CD14-positive monocyte (primary cell): ENCODE results near the gene G6PC3. TPM values are rescaled to one million over a fixed set of nuclear protein-coding genes. Genes with fewer than 3 reads are reported as not detected.

Source experiments
- DNase-seq, 3 donors: peaks; one replicate each; pipeline ENCODE4 v3.0.0-alpha.2; 2011 to 2022
- H2AFZ ChIP-seq: 2 replicates; pipeline ENCODE4 v1.6.0; 2012; ENCODE audit warnings: mild to moderate bottlenecking, low read depth, low read length, inconsistent platforms; ENCODE audit not compliant: insufficient read depth, poor library complexity, severe bottlenecking
- H3K27ac ChIP-seq, 2 donors: 1 replicate in 1 of 2; 2 replicates in 1 of 2; pipeline ENCODE4 v1.5.1; 2012 to 2013; ENCODE audit warnings: low read length in 2 of 2, control low read depth in 1 of 2, inconsistent platforms in 1 of 2, low read depth in 1 of 2, mild to moderate bottlenecking in 1 of 2
- H3K27me3 ChIP-seq, 2 donors: one replicate each; pipeline versions ENCODE4 v1.6.0 to v1.6.1; 2011 to 2013; ENCODE audit warnings: low read length in 2 of 2; ENCODE audit not compliant: control insufficient read depth in 2 of 2, insufficient read depth in 2 of 2
- H3K36me3 ChIP-seq, 2 donors: replicated peaks in 1 of 2; 1 replicate in 1 of 2; 2 replicates in 1 of 2; pipeline versions ENCODE4 v1.5.1 to v1.6.1; 2012 to 2013; ENCODE audit warnings: low read length in 2 of 2, control low read depth in 1 of 2, inconsistent platforms in 1 of 2, mild to moderate bottlenecking in 1 of 2; ENCODE audit not compliant: insufficient read depth in 2 of 2, control insufficient read depth in 1 of 2
- H3K4me1 ChIP-seq, 2 donors: 1 replicate in 1 of 2; 2 replicates in 1 of 2; pipeline versions ENCODE4 v1.5.1 to v1.6.1; 2012 to 2013; ENCODE audit warnings: low read length in 2 of 2, control low read depth in 1 of 2, inconsistent platforms in 1 of 2, mild to moderate bottlenecking in 1 of 2, moderate library complexity in 1 of 2; ENCODE audit not compliant: insufficient read depth in 2 of 2, control insufficient read depth in 1 of 2
- H3K4me2 ChIP-seq: replicated peaks from 2 replicates; pipeline ENCODE3; 2012; ENCODE audit warnings: low read length, moderate library complexity, mild to moderate bottlenecking; ENCODE audit not compliant: poor library complexity, severe bottlenecking; ENCODE audit errors: extremely low read depth
- H3K4me3 ChIP-seq, 3 experiments: fragments of 200-600 bp in 1 of 3; sonication (generic) in 1 of 3; replicated peaks in 1 of 3; 1 replicate in 2 of 3; 2 replicates in 1 of 3; pipeline ENCODE4 v1.5.1; 2011 to 2013; ENCODE audit warnings: low read length in 3 of 3, mild to moderate bottlenecking in 3 of 3, control low read depth in 2 of 3, low read depth in 2 of 3, inconsistent platforms in 1 of 3, moderate library complexity in 1 of 3
- H3K79me2 ChIP-seq: 2 replicates; pipeline ENCODE4 v1.6.0; 2012; ENCODE audit warnings: mild to moderate bottlenecking, control low read depth, inconsistent platforms, low read length, moderate library complexity; ENCODE audit not compliant: insufficient read depth
- H3K9ac ChIP-seq: 2 replicates; pipeline ENCODE4 v1.6.0; 2017; ENCODE audit warnings: low read length, mild to moderate bottlenecking; ENCODE audit not compliant: insufficient read depth, poor library complexity, severe bottlenecking
- H3K9me3 ChIP-seq, 2 donors: replicated peaks in 1 of 2; 1 replicate in 1 of 2; 2 replicates in 1 of 2; pipeline versions ENCODE4 v1.5.1 to v1.6.1; 2012 to 2013; ENCODE audit warnings: low read length in 2 of 2, control low read depth in 1 of 2; ENCODE audit not compliant: control insufficient read depth in 1 of 2, insufficient read depth in 1 of 2
- H4K20me1 ChIP-seq: 2 replicates; pipeline ENCODE4 v1.6.0; 2012; ENCODE audit warnings: mild to moderate bottlenecking, low read length, control low read depth, moderate library complexity; ENCODE audit not compliant: insufficient read depth
- H3K27ac Mint-ChIP-seq, 7 donors: one replicate each; pipeline ENCODE4 v1.8.0; 2020; ENCODE audit warnings: mild to moderate bottlenecking in 7 of 7, mixed read lengths in 7 of 7, moderate library complexity in 6 of 7, inconsistent platforms in 2 of 7
- H3K27me3 Mint-ChIP-seq, 3 donors: one replicate each; pipeline ENCODE4 v1.8.0; 2021 to 2022; ENCODE audit warnings: low read depth in 3 of 3, mild to moderate bottlenecking in 3 of 3, mixed read lengths in 3 of 3, moderate library complexity in 3 of 3, inconsistent platforms in 1 of 3
- H3K36me3 Mint-ChIP-seq, 2 donors: one replicate each; pipeline ENCODE4 v1.8.0; 2020; ENCODE audit warnings: mixed read lengths in 2 of 2, inconsistent platforms in 1 of 2, mild to moderate bottlenecking in 1 of 2
- H3K4me1 Mint-ChIP-seq: one replicate; pipeline ENCODE4 v1.8.0; 2020; ENCODE audit warnings: mild to moderate bottlenecking, mixed read lengths
- H3K4me3 Mint-ChIP-seq, 2 donors: one replicate each; pipeline ENCODE4 v1.8.0; 2020; ENCODE audit warnings: mild to moderate bottlenecking in 2 of 2, mixed read lengths in 2 of 2, moderate library complexity in 1 of 2
- H3K9me3 Mint-ChIP-seq, 7 donors: one replicate each; pipeline ENCODE4 v1.8.0; 2020 to 2022; ENCODE audit warnings: mixed read lengths in 7 of 7, mild to moderate bottlenecking in 6 of 7, moderate library complexity in 6 of 7, inconsistent platforms in 2 of 7
- WGBS: methylation state at CpG from one replicate; pipeline ENCODE4 v1.1.5; 2013; ENCODE audit warnings: missing lambda C conversion rate; ENCODE audit not compliant: insufficient coverage; 5-methylcytosine and 5-hydroxymethylcytosine counted together
- intact Hi-C, 2 donors: fragments of 100-400 bp; cut with micrococcal nuclease; formaldehyde crosslinking; loops; one replicate each; pipeline versions ENCODE4 v1.15.0 to v1.15.1; 2023
- polyA plus RNA-seq, 3 donors: library from polyadenylated mRNA; depleted of rRNA in 1 of 3; unstranded in 2 of 3; stranded (reverse) in 1 of 3; fragments of 300-500 nt in 2 of 3; fragments of >200 nt in 1 of 3; fragmentation: Illumina TruSeq in 2 of 3; gene quantifications; 1 replicate in 2 of 3; 2 replicates in 1 of 3; pipeline ENCODE4 v1.2.3, GENCODE V29; 2012 to 2021
- TF ChIP-seq, protein P1 (sequence below): fragments of 200-600 bp; IDR thresholded peaks from one replicate; pipeline ENCODE4 v1.8.0; 2022; ENCODE audit warnings: antibody characterized with exemption, mild to moderate bottlenecking

G6PC3 gene
- polyA plus RNA-seq, 3 donors = 38.0 to 46.4 (median 42.4) TPM

DNA sequence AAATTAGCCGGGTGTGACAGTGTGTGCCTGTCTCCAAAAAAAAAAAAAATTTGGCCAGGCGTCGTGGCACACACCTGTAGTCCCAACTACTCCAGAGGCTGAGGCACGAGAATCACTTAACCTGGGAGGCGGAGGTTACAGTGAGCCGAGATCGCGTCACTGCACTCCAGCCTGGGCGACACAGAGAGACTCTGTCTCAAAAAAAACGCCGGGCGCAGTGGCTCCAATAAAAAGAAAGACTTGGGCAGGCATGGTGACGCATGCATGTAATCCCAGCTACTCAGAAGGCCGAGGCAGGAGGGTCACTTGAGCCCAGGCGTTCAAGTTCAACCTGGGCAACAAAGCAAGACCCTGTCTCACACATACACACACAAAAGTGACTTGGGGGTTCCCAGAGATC is 7.7 kb upstream of the G6PC3 start:
- no peak for DNase-seq
- H3K27ac ChIP-seq = no peak overlapping the region
- no peak overlapping the region for H3K4me3 ChIP-seq
- H3K36me3 Mint-ChIP-seq = peaks cover 43 to 61% of the 10 kb centered on the region in 2 donors
- intact Hi-C loops = loop anchor here in 1 of 2 donors (10.0 kb wide), 1 partner anchor 122 kb away; the partner anchor contains the start of gene TMUB2
- no peak overlapping the region for H3K4me3 Mint-ChIP-seq
- TF ChIP-seq, protein P1, sequence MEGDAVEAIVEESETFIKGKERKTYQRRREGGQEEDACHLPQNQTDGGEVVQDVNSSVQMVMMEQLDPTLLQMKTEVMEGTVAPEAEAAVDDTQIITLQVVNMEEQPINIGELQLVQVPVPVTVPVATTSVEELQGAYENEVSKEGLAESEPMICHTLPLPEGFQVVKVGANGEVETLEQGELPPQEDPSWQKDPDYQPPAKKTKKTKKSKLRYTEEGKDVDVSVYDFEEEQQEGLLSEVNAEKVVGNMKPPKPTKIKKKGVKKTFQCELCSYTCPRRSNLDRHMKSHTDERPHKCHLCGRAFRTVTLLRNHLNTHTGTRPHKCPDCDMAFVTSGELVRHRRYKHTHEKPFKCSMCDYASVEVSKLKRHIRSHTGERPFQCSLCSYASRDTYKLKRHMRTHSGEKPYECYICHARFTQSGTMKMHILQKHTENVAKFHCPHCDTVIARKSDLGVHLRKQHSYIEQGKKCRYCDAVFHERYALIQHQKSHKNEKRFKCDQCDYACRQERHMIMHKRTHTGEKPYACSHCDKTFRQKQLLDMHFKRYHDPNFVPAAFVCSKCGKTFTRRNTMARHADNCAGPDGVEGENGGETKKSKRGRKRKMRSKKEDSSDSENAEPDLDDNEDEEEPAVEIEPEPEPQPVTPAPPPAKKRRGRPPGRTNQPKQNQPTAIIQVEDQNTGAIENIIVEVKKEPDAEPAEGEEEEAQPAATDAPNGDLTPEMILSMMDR = no peak
- no peaks in the 10 kb centered on the region for H3K27me3 ChIP-seq
- no peaks in the 10 kb centered on the region for H3K27me3 Mint-ChIP-seq
- H3K36me3 ChIP-seq = peaks cover 41 to 60% of the 10 kb centered on the region in 2 donors
- H3K27ac Mint-ChIP-seq = peak overlapping the region in 2 of 7 donors; percentile 60 to 61
- peaks cover 23 to 25% of the 10 kb centered on the region in 2 donors for H3K4me1 ChIP-seq
- no peaks in the 10 kb centered on the region for H3K9me3 Mint-ChIP-seq
- WGBS = over 99% methylated on average over 12 of the region's 15 CpGs
- no peaks in the 10 kb centered on the region for H3K9me3 ChIP-seq
- H3K79me2 ChIP-seq = peaks cover 87% of the 10 kb centered on the region
- no peak overlapping the region for H3K9ac ChIP-seq
- H3K4me2 ChIP-seq = no peak overlapping the region
- H4K20me1 ChIP-seq = peaks cover 73% of the 10 kb centered on the region
- peaks cover 25% of the 10 kb centered on the region for H3K4me1 Mint-ChIP-seq
- no peak overlapping the region for H2AFZ ChIP-seq

DNA sequence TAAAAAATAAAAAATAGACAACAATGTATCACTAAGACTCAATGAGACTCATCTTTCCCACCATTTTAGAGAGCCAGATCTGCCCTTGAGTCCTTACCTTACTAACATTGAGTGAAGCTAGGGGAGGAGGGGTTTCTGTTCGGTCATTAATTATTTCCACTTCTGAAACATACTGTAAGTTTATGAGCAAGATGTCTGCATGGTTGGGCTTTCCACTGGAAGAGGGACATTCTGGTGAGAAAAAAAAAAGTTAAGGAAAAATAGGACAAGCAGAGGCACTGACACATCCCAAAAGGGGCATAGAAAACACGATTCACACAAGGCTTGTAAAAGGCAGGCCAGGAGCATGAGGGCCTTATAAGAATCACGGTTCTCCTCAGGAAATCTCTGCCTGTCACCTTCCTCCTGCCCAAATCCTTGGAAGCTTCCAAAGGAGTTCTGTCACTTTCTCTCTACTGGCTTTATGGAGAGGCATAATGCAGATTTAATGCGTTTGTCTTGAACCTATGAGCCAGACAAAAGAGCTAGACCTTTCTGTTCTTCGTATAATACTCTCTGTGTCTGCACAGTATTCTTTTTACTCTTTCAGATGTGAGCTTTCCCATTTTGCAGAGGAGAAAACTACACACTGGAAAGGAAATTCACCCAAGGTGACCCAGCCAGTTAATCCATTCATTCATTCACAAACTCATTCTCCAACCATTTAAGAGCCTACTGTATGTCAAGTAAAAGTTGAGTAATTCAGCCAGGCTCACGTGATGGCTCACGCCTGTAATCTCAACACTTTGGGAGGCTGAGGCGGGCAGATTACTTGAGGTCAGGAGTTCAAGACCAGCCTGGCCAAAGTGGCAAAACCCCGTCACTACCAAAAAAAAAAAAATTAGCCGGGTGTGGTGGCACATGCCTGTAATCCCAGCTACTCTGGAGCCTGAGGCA is 6.6 kb upstream of the G6PC3 start:
- H4K20me1 ChIP-seq = peaks cover 65% of the 10 kb centered on the region
- WGBS = 82% methylated on average over 7 of the region's 10 CpGs
- H3K36me3 ChIP-seq = peaks cover 33 to 51% of the 10 kb centered on the region in 2 donors
- peaks cover 26% of the 10 kb centered on the region for H3K4me1 Mint-ChIP-seq
- peaks cover 23 to 26% of the 10 kb centered on the region in 2 donors for H3K4me1 ChIP-seq
- H3K9ac ChIP-seq = no peak overlapping the region
- DNase-seq = no peak
- H3K4me3 ChIP-seq = no peak overlapping the region
- H3K9me3 Mint-ChIP-seq = no peaks in the 10 kb centered on the region
- intact Hi-C loops = loop anchor here in 1 of 2 donors (10.0 kb wide), 1 partner anchor 121 kb away; the partner anchor contains the start of gene TMUB2
- H2AFZ ChIP-seq = no peak overlapping the region
- H3K27me3 ChIP-seq = no peaks in the 10 kb centered on the region
- H3K4me2 ChIP-seq = no peak overlapping the region
- TF ChIP-seq, protein P1 = no peak
- no peaks in the 10 kb centered on the region for H3K9me3 ChIP-seq
- no peak overlapping the region for H3K4me3 Mint-ChIP-seq
- H3K27me3 Mint-ChIP-seq = no peaks in the 10 kb centered on the region
- peaks cover 78% of the 10 kb centered on the region for H3K79me2 ChIP-seq
- peaks cover 39 to 52% of the 10 kb centered on the region in 2 donors for H3K36me3 Mint-ChIP-seq
- H3K27ac ChIP-seq = no peak overlapping the region
- peak overlapping the region in 5 of 7 donors; percentile 25 to 42 (median 34) for H3K27ac Mint-ChIP-seq
